HEK293 (cell line): ENCODE results near the gene CHST14.

ENCODE experiments used
- CTCF ChIA-PET: fragments of 350-600 bp; formaldehyde crosslinking; extraction: SDS; loops from one replicate; lab custom pipeline; 2021; ENCODE audit warnings: antibody characterized with exemption; lab: Yijun Ruan, JAX
- POLR2A ChIA-PET: fragments of 300-600 bp; formaldehyde crosslinking; extraction: SDS; loops from one replicate; lab custom pipeline; 2020; ENCODE audit warnings: antibody characterized with exemption, inconsistent platforms; lab: Yijun Ruan, JAX
- H3K27ac ChIP-seq: fragments of 200-500 bp; sonication (Bioruptor generic); 2 replicates; pipeline ENCODE4 v1.5.1; 2014; ENCODE audit warnings: low read depth, low read length, control low read depth, inconsistent platforms; ENCODE audit errors: extremely low read depth
- H3K36me3 ChIP-seq, 2 experiments: fragments of 200-500 bp in 1 of 2; sonication (Bioruptor generic) in 1 of 2; 1 replicate in 1 of 2; 2 replicates in 1 of 2; pipeline ENCODE4 v1.5.1; 2014 to 2017; ENCODE audit warnings: inconsistent platforms in 2 of 2, low read length in 2 of 2; ENCODE audit not compliant: control insufficient read depth in 2 of 2, insufficient read depth in 1 of 2
- H3K4me1 ChIP-seq: fragments of 200-500 bp; sonication (Bioruptor generic); 2 replicates; pipeline ENCODE4 v1.5.1; 2014; ENCODE audit warnings: mild to moderate bottlenecking, low read length, inconsistent platforms; ENCODE audit not compliant: control insufficient read depth, insufficient read depth
- H3K4me3 ChIP-seq: 2 replicates; pipeline ENCODE4 v1.5.1; 2011; ENCODE audit warnings: low read depth, mild to moderate bottlenecking, control low read depth, low read length, moderate library complexity
- H3K9me3 ChIP-seq: fragments of 200-500 bp; sonication (Bioruptor generic); 2 replicates; pipeline ENCODE4 v1.5.1; 2014; ENCODE audit warnings: low read depth, low read length, inconsistent platforms; ENCODE audit not compliant: control insufficient read depth, insufficient read depth
- EGR2 ChIP-seq: fragments of 450-650 bp; formaldehyde crosslinking; IDR thresholded peaks from 2 replicates; pipeline ENCODE4 v1.5.1; 2016; ENCODE audit warnings: low read depth, missing biosample characterization, missing genetic modification characterization
- GLIS2 ChIP-seq: fragments of 450-650 bp; formaldehyde crosslinking; IDR thresholded peaks from 2 replicates; pipeline ENCODE4 v1.5.1; 2016; ENCODE audit warnings: missing biosample characterization, missing genetic modification characterization
- SCRT2 ChIP-seq: fragments of 450-650 bp; formaldehyde crosslinking; IDR thresholded peaks from 2 replicates; pipeline ENCODE4 v1.5.1; 2016; ENCODE audit warnings: missing biosample characterization, missing genetic modification characterization
- ZBTB44 ChIP-seq: fragments of 450-650 bp; IDR thresholded peaks from 2 replicates; pipeline ENCODE4 v1.5.1; 2018; ENCODE audit warnings: missing biosample characterization, mild to moderate bottlenecking, missing genetic modification characterization
- ZBTB8A ChIP-seq: fragments of 450-650 bp; formaldehyde crosslinking; IDR thresholded peaks from 2 replicates; pipeline ENCODE4 v1.5.1; 2016; ENCODE audit warnings: missing biosample characterization, missing genetic modification characterization
- ZNF121 ChIP-seq: fragments of 450-650 bp; formaldehyde crosslinking; IDR thresholded peaks from 2 replicates; pipeline ENCODE4 v1.5.1; 2016; ENCODE audit warnings: missing biosample characterization, missing genetic modification characterization
- ZNF169 ChIP-seq: fragments of 450-650 bp; formaldehyde crosslinking; IDR thresholded peaks from 2 replicates; pipeline ENCODE4 v1.5.1; 2016; ENCODE audit warnings: missing biosample characterization, missing genetic modification characterization
- ZNF174 ChIP-seq: fragments of 450-650 bp; formaldehyde crosslinking; IDR thresholded peaks from 2 replicates; pipeline ENCODE4 v1.5.0; 2017; ENCODE audit warnings: missing biosample characterization, mild to moderate bottlenecking, missing genetic modification characterization
- ZNF175 ChIP-seq: fragments of 450-650 bp; formaldehyde crosslinking; IDR thresholded peaks from 2 replicates; pipeline ENCODE4 v1.5.1; 2016; ENCODE audit warnings: missing biosample characterization, missing genetic modification characterization
- ZNF19 ChIP-seq: fragments of 450-650 bp; formaldehyde crosslinking; IDR thresholded peaks from 2 replicates; pipeline ENCODE4; 2016; ENCODE audit warnings: missing biosample characterization, missing genetic modification characterization, low read depth
- ZNF221 ChIP-seq: fragments of 450-650 bp; formaldehyde crosslinking; IDR thresholded peaks from 2 replicates; pipeline ENCODE4 v1.5.1; 2017; ENCODE audit warnings: missing biosample characterization, missing genetic modification characterization, borderline replicate concordance
- ZNF324 ChIP-seq: fragments of 450-650 bp; formaldehyde crosslinking; IDR thresholded peaks from 2 replicates; pipeline ENCODE4 v1.5.1; 2016; ENCODE audit warnings: missing biosample characterization, missing genetic modification characterization
- ZNF335 ChIP-seq: fragments of 450-650 bp; formaldehyde crosslinking; conservative IDR thresholded peaks from 2 replicates; pipeline ENCODE4 v1.5.1; 2016; ENCODE audit warnings: missing biosample characterization, missing genetic modification characterization
- ZNF341 ChIP-seq: fragments of 450-650 bp; formaldehyde crosslinking; IDR thresholded peaks from 2 replicates; pipeline ENCODE4; 2016; ENCODE audit warnings: low read depth, missing biosample characterization, missing genetic modification characterization
- ZNF350 ChIP-seq: fragments of 450-650 bp; formaldehyde crosslinking; IDR thresholded peaks from 2 replicates; pipeline ENCODE4 v1.5.0; 2017; ENCODE audit warnings: missing biosample characterization, mild to moderate bottlenecking, missing genetic modification characterization
- ZNF354C ChIP-seq: fragments of 450-650 bp; formaldehyde crosslinking; IDR thresholded peaks from 2 replicates; pipeline ENCODE4 v1.5.1; 2016; ENCODE audit warnings: missing biosample characterization, missing genetic modification characterization, low read depth, borderline replicate concordance
- ZNF404 ChIP-seq: fragments of 450-650 bp; formaldehyde crosslinking; IDR thresholded peaks from 2 replicates; pipeline ENCODE4 v1.5.1; 2017; ENCODE audit warnings: missing biosample characterization, missing genetic modification characterization
- ZNF473 ChIP-seq: fragments of 450-650 bp; formaldehyde crosslinking; IDR thresholded peaks from 2 replicates; pipeline ENCODE4 v1.5.1; 2017; ENCODE audit warnings: missing biosample characterization, missing genetic modification characterization
- ZNF501 ChIP-seq: fragments of 450-650 bp; formaldehyde crosslinking; IDR thresholded peaks from 2 replicates; pipeline ENCODE4 v1.5.1; 2016; ENCODE audit warnings: missing biosample characterization, missing genetic modification characterization
- ZNF571 ChIP-seq: fragments of 450-650 bp; formaldehyde crosslinking; IDR thresholded peaks from 2 replicates; pipeline ENCODE4 v1.5.0; 2017; ENCODE audit warnings: missing biosample characterization, missing genetic modification characterization
- ZNF624 ChIP-seq: fragments of 450-650 bp; formaldehyde crosslinking; IDR thresholded peaks from 2 replicates; pipeline ENCODE4 v1.5.1; 2017; ENCODE audit warnings: missing biosample characterization, missing genetic modification characterization
- ZNF645 ChIP-seq: fragments of 450-650 bp; formaldehyde crosslinking; IDR thresholded peaks from 2 replicates; pipeline ENCODE4; 2016; ENCODE audit warnings: missing biosample characterization, missing genetic modification characterization
- ZNF704 ChIP-seq: fragments of 450-650 bp; formaldehyde crosslinking; IDR thresholded peaks from 2 replicates; pipeline ENCODE4 v1.5.1; 2016; ENCODE audit warnings: missing biosample characterization, missing genetic modification characterization
- ZNF76 ChIP-seq: fragments of 450-650 bp; formaldehyde crosslinking; IDR thresholded peaks from 2 replicates; pipeline ENCODE4; 2016; ENCODE audit warnings: low read depth, missing biosample characterization, missing genetic modification characterization, borderline replicate concordance
- ZNF768 ChIP-seq: fragments of 450-650 bp; formaldehyde crosslinking; IDR thresholded peaks from 2 replicates; pipeline ENCODE4 v1.5.1; 2018; ENCODE audit warnings: missing biosample characterization, mild to moderate bottlenecking, missing genetic modification characterization
- ZSCAN16 ChIP-seq: fragments of 450-650 bp; formaldehyde crosslinking; IDR thresholded peaks from 2 replicates; pipeline ENCODE4 v1.5.1; 2016; ENCODE audit warnings: missing biosample characterization, missing genetic modification characterization

CHST14 gene

GRCh38 chr15:40471808-40472150 is 995 bp downstream of the CHST14 start:
- Histone ChIP-seq H3K36me3 (peaks cover 0 to 10% of the 10 kb centered on the region in 2 experiments; a peak in 1 of 3 replicates), H3K9me3 (no peaks in the 10 kb centered on the region), H3K27ac (no peak overlapping the region; the same call in 1 of the 2 replicates), H3K4me1 (no peaks in the 10 kb centered on the region), H3K4me3 (peak overlapping the region; percentile 54)
- TF ChIP-seq ZBTB8A (0 out of 2 replicates have a peak, but pooled peaks have one; percentile 6), EGR2 (tag by site-specific recombination) (no peak), ZNF350 (tag by site-specific recombination) (no peak), ZNF571 (tag by site-specific recombination) (no peak), ZNF473 (tag by site-specific recombination) (no peak), ZNF335 (tag by site-specific recombination) (peak; percentile 67), SCRT2 (tag by site-specific recombination) (peak; percentile 86)
- POLR2A ChIA-PET = no interaction called here
- CTCF ChIA-PET = no interaction called here

GRCh38 chr15:40472171-40472727 is 1.5 kb downstream of the CHST14 start:
- ChIA-PET CTCF (interaction anchor here (1.0 kb wide), 1 partner anchor 35 kb away, joined by 3 read pairs; no protein-coding TSS in a partner anchor), POLR2A (interaction anchor here (0.7 kb wide), 1 partner anchor 27 kb away, joined by 3 read pairs; no protein-coding TSS in a partner anchor)
- H3K4me1 ChIP-seq = no peaks in the 10 kb centered on the region
- H3K27ac ChIP-seq = no peak overlapping the region
- TF ChIP-seq ZNF768 (tag by site-specific recombination) (no peak), GLIS2 (tag by site-specific recombination) (0 out of 2 replicates have a peak, but pooled peaks have one; percentile 26)
- H3K4me3 ChIP-seq = peak overlapping the region; percentile 54; the same call in 1 of the 2 replicates
- peaks cover 0 to 5% of the 10 kb centered on the region in 2 experiments; a peak in 1 of 3 replicates for H3K36me3 ChIP-seq
- no peaks in the 10 kb centered on the region for H3K9me3 ChIP-seq

GRCh38 chr15:40474581-40474980 is 3.8 kb downstream of the CHST14 start:
- Histone ChIP-seq H3K27ac (no peak overlapping the region), H3K4me3 (no peak overlapping the region), H3K36me3 (no peaks in the 10 kb centered on the region), H3K9me3 (no peaks in the 10 kb centered on the region), H3K4me1 (no peaks in the 10 kb centered on the region)
- POLR2A ChIA-PET = no interaction called here
- TF ChIP-seq ZNF19 (tag by site-specific recombination) = no peak
- TF ChIP-seq ZNF354C (tag by site-specific recombination) = no peak
- TF ChIP-seq ZSCAN16 (tag by site-specific recombination) = no peak
- no peak for TF ChIP-seq ZNF404 (tag by site-specific recombination)
- TF ChIP-seq ZNF324 (tag by site-specific recombination) = no peak
- TF ChIP-seq ZNF624 = no peak
- TF ChIP-seq ZNF704 (tag by site-specific recombination) = no peak
- no peak for TF ChIP-seq ZNF221 (tag by site-specific recombination)
- TF ChIP-seq ZNF645 (tag by site-specific recombination) = no peak
- no peak for TF ChIP-seq ZNF169 (tag by site-specific recombination)
- TF ChIP-seq ZNF174 (tag by site-specific recombination) = no peak
- no peak for TF ChIP-seq ZNF121 (tag by site-specific recombination)
- TF ChIP-seq ZNF175 (tag by site-specific recombination) = no peak
- no peak for TF ChIP-seq ZNF341
- no peak for TF ChIP-seq ZNF501 (tag by site-specific recombination)
- no peak for TF ChIP-seq ZNF76 (tag by site-specific recombination)
- TF ChIP-seq ZBTB44 (tag by site-specific recombination) = no peak
- CTCF ChIA-PET = no interaction called here
